Measurements from ENCODE around the gene MYBPC2. TPM values are rescaled to one million over a fixed set of nuclear protein-coding genes. Genes with fewer than 3 reads are reported as not detected.
A peak's percentile ranks its signal among the peaks of the same experiment; 100 is the strongest.
"Not testable (repeated sequence)": the region's sequence is repeated elsewhere in the genome, so short reads cannot be mapped to it uniquely, and the experiment has no call there.

Gene MYBPC2
- total RNA-seq, 1 donor from 2014 or later = 9.3 TPM

DNA sequence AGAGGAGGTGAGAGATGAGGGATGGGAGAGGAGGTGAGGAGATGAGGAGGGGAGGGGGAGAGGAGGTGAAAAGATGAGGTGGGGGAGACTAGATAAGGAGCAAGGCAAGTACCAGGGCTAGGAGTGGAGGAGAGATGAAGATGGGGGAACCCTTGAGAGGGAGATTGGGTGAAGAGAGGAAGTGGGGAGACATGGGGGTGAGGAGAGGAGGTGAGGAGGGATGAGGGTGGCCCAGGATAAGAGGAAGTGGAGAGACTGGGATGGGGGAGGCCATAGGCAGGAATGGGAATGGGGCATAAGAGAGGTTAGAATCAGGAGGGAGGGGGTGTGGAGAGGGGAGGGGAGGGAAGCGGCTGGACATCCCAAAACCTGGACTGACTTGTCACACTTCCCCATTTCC is 26.9 kb downstream of the MYBPC2 start:
- no peak for DNase-seq

DNA sequence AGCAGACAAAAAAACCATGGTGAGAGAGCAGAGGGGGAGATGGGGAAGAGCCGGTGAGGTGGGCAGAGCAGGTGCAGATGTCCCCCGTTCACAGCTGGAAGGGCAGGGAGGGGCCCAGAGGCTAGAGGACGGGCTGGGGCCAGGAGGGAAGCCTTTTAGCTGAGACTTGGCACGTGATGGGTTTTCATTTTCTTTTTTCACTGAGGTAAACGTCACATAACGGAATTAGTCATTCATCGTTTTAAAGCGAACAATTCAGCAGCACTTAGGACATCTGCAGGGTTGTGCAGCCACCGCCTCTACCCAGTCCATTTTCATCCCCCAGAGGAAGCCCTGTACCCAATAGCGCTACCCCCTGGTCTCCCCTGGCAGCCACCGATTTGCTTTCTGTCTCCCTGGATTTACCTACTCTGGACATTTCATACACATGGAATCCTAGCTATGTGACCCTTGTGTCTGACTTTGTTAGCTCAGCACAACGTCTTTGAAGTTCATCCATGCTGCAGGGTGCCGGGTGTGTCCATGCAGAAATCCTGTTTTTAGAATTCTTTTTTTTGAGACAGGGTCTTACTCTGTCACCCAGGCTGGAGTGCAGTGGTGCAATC is 27.6 kb downstream of the MYBPC2 start:
- no peak for DNase-seq

DNA sequence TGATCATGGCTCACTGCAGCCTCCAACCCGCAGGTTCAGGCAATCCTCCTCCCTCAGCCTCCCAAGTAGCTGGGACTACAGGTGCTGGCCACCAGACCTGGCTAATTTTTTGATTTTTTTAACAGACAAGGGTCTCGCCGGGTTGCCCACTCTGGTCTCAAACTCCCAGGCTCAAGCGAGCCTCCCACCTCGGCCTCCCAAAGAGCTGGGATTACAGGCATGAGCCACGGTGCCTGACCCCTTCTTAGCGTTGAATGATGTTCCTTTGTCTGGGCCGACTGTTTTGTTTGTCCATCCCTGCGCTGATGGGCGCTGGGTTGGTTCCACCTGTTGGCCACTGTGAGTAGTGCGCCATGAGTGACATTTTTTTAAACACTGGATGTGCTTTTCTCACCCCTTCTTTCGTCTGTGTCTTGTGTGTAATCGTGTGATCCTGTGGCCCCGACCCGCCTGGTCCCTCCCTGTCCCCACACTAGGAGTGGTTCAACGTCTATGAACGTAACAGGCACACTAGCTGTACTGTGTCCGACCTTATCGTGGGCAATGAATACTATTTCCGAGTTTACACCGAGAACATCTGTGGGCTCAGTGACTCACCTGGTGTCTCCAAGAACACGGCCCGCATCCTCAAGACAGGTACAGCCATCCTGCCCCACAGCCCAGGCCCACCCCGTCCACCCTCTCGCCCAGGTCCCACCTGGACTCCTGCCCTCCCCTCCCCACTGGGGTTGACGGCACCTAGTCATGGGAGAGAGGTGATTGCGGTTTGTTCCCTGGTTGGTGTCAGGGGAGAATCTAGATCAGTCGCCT is 28.6 kb downstream of the MYBPC2 start:
- DNase-seq = peak; percentile 11

DNA sequence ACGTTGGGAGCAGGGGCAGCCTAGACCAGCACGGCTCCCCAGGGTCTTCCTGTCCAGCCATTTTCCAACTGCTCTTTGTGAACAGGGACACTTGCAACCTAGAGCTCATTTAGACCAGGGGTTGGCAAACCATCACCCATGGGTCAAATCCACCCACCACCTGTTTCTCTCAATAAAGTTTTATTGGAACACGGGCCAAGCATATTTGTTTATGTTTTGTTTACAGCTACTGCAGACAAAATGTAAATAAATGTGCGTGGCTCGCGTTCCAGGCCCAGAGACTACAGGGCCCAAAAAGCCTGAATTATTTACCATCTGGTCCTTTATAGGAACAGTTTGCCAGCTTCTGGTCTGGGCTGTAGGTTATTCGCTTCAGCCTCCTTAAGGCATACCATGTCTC is 30.3 kb downstream of the MYBPC2 start:
- DNase-seq = no peak

DNA sequence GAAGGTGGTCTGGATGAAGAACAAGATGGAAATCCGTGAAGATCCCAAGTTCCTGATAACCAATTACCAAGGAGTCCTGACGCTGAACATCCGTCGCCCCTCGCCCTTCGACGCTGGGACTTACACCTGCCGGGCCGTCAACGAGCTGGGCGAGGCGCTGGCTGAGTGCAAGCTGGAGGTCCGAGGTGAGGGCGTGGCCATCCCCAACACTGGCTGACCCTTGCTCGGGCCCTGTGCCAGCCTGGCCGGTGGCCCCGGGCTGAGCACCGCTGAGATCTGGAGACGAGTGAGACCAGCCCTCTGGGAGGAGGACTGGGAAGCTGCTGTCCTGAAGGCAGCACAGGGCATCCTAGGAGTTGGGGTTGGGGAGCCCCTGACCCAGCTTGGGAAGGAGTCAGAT is 31.7 kb downstream of the MYBPC2 start:
- no peak for DNase-seq

DNA sequence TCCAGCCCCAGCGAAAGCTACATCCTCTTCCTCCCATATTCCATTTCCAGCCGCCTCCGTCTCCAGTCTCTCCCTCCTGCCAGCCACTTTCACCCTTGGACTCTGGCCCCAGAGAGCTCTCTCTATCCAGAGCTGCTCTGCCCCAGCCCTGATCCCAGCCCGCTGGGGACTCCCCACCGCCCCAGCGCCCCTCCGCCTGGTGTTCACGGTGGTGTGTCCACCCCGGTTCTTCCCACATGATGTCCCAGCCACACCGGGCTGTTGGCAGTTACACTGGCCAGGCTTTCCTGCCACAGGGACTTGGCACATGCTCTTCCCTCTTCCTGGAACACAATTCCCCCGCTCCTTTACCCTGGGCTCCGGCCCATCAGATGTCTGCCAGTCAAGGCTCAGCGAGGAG is 32.3 kb downstream of the MYBPC2 start:
- no peak for DNase-seq

DNA sequence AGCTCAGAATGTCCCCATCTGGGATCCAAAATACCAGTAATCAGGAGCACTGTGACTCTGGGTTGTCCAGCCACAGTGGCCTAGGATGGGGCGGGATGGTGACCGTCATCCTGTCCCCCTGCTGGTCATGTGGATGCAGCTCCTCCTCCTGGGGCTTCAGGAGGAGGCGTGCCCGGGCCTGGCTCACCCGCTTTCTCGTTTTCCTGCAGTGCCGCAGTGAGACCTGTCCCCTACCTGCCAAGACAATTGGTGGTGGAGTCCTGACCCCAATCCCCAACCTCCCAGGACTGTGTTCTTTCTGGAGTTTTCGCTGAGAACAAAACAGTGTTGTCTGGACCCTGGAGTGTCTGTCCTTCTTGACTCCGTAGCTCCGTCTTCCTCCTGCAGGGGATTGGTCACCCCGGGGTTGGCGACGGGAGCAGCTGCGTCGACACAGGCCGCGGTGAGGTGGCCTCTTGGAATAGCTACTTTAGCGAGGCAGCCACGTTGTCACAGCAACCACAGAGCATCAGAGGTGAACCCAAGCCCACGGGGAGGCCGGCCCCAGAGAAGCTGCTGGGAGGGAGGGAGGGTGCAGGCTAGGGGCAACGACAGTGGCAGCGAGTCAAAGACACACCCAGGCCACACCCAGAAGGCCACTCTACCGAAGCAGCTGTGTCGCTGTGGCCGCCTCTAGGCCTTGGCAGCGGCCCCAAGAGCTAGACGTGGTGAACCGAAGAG is 33.5 kb downstream of the MYBPC2 start:
- DNase-seq = no peak

DNA sequence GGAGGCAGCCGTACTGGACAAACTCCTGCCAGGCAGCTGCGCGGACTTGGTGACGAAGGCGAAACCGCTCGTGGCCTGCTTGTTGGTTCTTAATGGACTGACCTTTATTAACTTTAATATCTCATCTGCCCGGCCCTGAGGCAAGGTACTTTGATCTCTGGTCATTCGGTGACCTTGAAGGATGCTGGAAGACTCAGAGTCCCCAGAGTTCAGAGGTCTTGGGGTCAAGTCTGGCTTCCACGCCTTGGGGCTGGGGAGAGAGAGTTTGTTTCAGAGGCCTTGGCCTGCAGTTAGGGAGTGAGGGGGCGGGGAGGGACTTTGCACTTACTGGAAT is 34.0 kb downstream of the MYBPC2 start:
- no peak for DNase-seq

DNA sequence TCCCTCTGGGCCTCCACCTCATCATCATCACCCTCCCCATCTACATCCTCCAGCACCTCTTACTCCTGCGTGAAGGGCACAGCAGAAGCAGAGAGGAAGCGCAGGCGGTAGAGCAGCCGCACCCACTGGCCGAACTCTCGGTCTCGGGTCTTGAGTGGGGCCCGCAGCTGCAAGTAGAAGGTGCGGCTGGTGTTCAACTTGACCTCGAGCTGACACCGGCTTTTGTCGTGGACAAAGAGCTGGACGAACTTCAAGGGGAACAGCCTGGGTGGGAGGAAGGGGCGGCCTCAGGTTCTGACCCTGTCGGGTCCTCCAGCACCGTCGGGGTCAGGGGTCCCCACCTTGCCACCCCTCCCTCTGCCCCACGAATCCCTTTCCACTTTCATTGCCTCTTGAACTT is 34.9 kb downstream of the MYBPC2 start:
- no peak for DNase-seq

DNA sequence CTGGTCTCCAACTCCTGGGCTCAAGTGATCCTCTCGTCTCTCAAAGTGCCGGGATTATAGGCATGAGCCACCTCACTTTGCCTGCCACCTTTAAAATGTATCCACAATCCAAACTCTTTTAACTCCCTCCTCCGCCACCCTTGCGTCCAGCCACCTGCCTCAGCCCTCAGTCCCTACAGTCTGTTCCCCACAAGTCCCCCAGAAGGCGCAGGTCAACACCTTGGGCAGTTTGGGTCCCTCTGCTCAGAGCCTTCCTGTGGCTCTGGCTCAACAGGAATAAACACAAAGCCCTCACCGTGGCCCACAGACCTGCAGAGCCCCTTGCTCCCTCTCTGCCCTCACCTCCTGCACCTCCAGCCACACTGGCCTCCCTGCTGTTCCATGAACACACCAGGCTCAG is 36.1 kb downstream of the MYBPC2 start:
- DNase-seq = no peak

DNA sequence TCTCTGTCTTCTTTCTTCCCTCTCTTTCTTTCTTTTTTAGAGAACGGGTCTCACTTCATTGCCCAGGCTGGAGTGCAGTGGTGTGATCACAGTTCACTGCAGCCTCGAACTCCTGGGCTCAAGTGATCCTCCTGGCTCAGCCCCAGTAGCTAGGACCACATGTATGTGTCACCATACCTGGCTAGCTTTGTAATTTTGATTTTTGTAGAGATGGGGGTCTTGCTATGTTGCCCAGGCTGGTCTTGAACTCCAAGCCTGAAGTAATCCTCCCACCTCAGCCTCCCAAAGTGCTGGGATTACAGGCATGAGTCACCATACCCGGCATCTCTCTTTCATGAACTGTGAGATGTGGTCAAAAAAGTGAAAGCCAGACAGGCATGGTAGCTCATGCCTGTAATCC is 40.6 kb downstream of the MYBPC2 start:
- not testable (repeated sequence) for DNase-seq

DNA sequence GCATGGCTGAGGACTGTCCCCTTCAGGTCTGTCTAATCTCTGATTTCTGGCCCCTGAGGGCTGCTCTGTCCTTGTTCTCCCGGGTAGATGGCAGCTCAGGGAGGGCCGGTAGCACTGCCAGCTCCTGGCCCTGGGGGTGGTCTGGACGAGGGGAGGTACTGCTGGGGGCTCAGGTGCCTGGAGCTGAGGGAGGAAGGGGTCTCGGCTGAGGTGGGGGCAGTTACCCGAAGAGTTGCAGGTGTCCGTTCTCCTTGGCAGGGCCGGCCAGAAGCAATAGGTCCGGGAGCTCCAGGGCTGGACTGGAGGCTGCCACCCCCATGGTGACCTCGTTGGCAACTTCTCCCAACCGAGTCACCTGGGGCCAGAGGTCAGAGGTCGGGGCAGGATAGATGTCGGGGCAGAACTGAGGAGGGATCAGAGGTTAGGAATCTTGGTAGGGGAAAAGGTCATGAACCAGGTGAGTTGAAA is 42.4 kb downstream of the MYBPC2 start:
- DNase-seq = no peak

DNA sequence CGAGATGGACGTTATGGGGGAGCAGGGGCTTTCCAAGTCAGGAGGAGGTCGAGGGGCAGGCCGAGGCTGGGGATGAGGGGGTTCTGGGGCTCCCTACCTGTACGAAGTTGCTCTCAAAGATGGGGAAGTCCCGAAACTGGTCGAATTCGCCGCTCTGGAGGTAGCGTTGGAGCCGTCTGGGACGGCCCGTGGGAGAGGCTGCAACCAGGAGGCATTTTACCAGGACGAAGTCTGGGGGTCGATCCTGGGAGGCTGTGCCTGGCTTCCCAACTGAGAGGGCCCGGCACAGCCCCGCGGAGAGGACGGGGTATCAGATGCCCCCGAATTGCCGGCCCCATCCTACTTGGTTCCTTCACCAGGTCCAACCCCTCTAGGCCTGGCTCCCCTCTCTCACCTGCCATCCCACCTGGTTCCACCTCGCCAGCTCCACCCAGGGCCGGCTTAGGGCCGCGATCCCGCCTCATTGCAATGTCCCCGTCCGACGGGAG is 43.1 kb downstream of the MYBPC2 start:
- no peak for DNase-seq

DNA sequence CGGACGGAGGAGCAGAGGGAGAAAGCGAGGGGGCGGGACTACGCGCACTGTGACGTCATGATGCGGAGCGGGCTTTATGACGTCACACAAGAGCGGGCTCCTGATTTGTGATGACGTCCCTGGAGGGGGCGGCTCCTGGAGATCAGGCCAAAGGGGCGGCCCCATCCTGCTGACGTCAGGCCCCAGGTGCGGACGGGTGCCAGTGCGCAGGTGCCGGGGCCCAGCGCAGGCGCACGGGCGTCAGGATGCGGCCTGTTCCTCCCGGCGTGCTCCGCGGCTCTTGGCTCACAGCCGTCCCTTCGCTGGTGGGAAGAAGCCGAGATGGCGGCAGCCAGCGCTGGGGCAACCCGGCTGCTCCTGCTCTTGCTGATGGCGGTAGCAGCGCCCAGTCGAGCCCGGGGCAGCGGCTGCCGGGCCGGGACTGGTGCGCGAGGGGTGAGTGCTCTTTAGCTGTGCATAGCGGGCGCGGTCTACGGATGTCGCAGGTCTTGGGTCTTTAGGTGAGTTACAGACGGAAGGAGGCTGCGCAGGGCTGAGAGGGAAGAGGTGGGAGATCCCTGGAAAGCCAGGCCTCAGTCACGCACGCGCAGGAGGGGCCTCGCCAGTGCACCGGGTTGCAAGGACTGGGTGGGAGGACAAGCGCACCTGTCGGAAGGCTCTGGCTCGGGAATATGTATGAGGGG is 43.7 kb downstream of the MYBPC2 start, which contains the start of the genes EMC10 and GARIN5A:
Gene EMC10 (plus strand): TSS at position 284 of the 683 bp plus-strand sequence. CDS start 38 bp downstream, at position 322.
Gene GARIN5A (minus strand): TSS at position 625 of the 683 bp plus-strand sequence. CDS start 460 bp downstream, at position 165.
- DNase-seq = peak; percentile 90

DNA sequence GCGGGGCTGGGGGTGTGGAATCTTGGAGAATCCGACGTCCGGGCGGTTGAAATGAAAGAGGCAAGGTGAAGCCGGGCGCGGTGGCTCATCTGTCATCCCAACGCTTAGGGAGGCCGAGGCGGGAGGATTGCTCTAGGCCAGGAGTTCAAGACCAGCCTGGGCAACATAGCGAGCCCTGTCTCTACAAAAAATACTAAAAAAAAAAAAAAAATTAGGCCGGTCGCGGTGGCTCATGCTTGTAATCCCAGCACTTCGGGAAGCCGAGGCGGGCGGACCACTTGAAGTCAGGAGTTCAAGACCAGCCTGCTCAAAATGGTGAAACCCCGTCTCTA is 44.2 kb downstream of the MYBPC2 start:
- no peak for DNase-seq

DNA sequence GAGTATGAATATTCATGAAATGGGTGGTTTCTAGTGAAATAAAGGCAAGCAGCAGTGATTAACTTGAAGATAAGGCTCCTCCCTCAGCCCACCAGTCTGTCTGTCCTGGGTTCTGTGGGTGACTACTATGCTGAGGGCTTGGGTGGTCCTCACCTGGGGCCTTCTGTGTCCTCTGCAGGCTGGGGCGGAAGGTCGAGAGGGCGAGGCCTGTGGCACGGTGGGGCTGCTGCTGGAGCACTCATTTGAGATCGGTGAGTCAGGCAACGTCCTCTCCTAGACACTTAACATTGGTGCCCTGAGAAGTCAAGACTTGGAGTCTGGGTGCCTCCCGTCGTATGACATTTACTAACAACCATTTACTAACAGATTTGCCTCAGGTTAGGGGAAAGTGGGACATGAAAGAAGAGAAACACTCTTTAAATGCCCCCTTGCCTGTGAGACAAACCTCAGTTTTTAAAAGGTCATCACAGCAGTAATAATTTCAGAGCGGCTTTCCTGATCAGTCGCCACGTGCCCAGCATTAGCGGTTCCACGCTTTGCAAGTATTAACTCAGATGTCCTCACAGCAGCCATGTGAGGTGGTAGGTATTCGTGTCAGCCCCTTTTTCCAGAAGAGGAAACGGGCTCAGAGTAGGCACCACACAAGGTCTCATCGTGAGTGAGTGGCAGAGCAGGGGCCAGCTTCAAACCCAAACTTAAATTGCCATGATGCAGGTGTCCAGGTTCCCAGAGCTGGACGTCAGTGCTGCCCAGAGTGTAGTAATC is 45.2 kb downstream of the MYBPC2 start:
- no peak for DNase-seq

DNA sequence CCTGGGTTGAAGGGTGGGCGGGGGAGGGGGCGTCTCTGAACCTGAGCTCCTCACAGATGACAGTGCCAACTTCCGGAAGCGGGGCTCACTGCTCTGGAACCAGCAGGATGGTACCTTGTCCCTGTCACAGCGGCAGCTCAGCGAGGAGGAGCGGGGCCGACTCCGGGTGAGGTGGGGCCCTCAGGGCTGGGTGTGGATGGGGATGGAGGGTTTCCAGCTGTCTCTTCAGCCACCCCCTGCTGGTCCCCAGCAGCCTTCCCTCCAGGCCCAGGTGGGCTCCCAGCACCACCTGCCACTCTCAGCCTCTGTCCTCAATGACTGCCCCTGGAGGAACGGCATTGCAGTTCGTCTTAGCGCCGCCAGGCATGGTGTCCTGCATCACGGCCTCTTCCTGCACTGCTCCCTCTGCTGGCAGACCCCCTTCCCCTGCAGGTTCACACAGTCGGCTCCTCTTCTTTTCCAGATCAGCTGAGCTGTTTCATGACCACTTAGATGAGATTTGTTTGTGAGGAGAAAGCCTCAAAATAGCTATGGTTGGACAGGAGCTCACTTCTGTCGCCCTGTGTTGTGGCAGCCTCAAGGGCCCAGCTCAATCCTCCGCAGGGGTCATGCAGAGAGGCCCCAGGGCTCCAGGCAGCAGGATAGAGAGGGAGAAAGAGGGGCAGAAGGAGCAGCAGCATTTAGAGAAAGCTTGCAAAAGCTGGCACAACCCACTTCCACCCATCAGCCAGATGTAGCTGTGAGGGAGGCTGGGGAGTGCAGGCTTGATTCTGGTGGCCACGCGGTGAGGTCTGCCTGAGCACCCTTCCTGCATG is 46.4 kb downstream of the MYBPC2 start:
- DNase-seq = no peak

DNA sequence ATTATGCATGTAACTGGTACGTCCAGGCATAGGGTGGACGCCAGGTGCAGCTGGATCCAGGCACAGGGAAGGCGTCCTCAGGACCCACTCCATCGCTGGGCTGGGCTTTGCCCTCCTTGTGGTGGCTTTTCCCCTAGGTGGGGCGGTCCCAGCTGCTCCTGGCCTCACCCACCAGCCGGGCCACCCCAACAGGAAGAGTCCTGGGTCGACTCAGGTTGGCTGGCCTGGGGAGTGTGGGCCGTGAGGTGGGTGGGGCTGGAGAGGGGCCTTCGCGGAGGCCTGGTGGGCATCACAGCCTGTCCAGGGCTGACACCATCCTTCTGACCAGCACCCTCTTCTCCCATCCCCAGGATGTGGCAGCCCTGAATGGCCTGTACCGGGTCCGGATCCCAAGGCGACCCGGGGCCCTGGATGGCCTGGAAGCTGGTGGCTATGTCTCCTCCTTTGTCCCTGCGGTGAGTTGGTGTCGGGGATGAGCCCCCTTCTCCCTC is 47.1 kb downstream of the MYBPC2 start:
- DNase-seq = no peak

DNA sequence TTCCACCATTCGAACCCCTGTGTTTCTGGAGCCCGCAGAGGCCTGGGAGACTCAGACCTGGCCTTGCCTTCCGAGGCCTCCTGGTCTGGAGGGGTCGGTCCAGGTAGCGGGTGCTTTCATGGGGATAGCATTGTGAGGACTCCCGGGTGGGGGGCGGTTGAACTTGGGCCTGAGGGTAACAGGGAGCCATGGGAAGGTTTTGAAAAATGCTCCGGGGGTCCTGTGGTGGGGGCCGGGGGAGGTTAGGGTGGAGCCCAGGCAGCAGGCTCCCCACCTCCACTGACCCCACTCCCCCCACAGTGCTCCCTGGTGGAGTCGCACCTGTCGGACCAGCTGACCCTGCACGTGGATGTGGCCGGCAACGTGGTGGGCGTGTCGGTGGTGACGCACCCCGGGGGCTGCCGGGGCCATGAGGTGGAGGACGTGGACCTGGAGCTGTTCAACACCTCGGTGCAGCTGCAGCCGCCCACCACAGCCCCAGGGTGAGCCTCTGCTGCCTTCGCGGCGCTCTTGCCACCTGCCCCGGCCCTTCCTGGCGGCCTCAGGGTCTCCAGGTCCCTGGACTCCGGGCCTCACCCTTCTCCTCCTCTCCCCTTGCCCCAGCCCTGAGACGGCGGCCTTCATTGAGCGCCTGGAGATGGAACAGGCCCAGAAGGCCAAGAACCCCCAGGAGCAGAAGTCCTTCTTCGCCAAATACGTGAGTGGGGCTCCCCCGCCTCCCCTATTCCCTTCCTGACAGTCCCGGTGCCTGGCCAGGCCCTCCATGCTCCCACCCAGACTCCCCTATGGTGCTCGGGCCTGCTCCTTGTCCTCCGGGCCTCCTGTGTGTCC is 47.8 kb downstream of the MYBPC2 start:
- DNase-seq = no peak
